ENCODE results near the gene EIF3C. TPM values are rescaled to one million over a fixed set of nuclear protein-coding genes. Genes with fewer than 3 reads are reported as not detected.
A peak's percentile ranks its signal among the peaks of the same experiment; 100 is the strongest.
"Not testable (repeated sequence)": the region's sequence is repeated elsewhere in the genome, so short reads cannot be mapped to it uniquely, and the experiment has no call there.

EIF3C gene
- total RNA-seq, 3 donors from 2014 or later (not counting 1 experiment from before 2014, with no cell fraction given): 231 to 288 (median 244) TPM

GRCh38 chr16:28732455-28733124 is 21.3 kb downstream of the EIF3C start:
- ATAC-seq, H3K36me3 Mint-ChIP-seq: not testable (repeated sequence)
- WGBS (ENCODE audit: insufficient coverage): no CpG with 5 or more reads among the region's 9 CpGs

GRCh38 chr16:28739787-28740186 is 28.5 kb downstream of the EIF3C start:
- H3K9me3 Mint-ChIP-seq; H3K4me1 Mint-ChIP-seq; H3K27me3 Mint-ChIP-seq (ENCODE audit: low read depth in 2 of 2); H3K36me3 Mint-ChIP-seq; H3K27ac ChIP-seq (ENCODE audit: low read length); H3K9me3 ChIP-seq (ENCODE audit: control insufficient read depth, insufficient read depth, low read length); H3K27ac Mint-ChIP-seq; H3K4me1 ChIP-seq (ENCODE audit: control insufficient read depth, insufficient read depth, low read length); H3K4me3 Mint-ChIP-seq; H3K27me3 ChIP-seq (ENCODE audit: control insufficient read depth, insufficient read depth, low read length); DNase-seq; intact Hi-C loops (cut with micrococcal nuclease); H3K36me3 ChIP-seq (ENCODE audit: control insufficient read depth, insufficient read depth, low read length); H3K4me3 ChIP-seq (ENCODE audit: low read length): not testable (repeated sequence)
- ATAC-seq: peak in 2 of 3 donors; percentile 31 to 57
- WGBS (ENCODE audit: insufficient coverage): no CpG with 5 or more reads among the region's 9 CpGs

More at GRCh38 chr16:28732455-28733124, 21.3 kb downstream of the EIF3C start:
- H3K4me1 Mint-ChIP-seq; H3K36me3 ChIP-seq (ENCODE audit: control insufficient read depth, insufficient read depth, low read length); H3K4me3 ChIP-seq (ENCODE audit: low read length); H3K4me1 ChIP-seq (ENCODE audit: control insufficient read depth, insufficient read depth, low read length); intact Hi-C loops (cut with micrococcal nuclease); H3K9me3 ChIP-seq (ENCODE audit: control insufficient read depth, insufficient read depth, low read length); H3K27me3 ChIP-seq (ENCODE audit: control insufficient read depth, insufficient read depth, low read length); H3K9me3 Mint-ChIP-seq; H3K4me3 Mint-ChIP-seq; H3K27ac Mint-ChIP-seq; H3K27me3 Mint-ChIP-seq (ENCODE audit: low read depth in 2 of 2); DNase-seq; H3K27ac ChIP-seq (ENCODE audit: low read length): not testable (repeated sequence)

GRCh38 chr16:28740631-28741030 is 29.4 kb downstream of the EIF3C start:
- intact Hi-C loops (cut with micrococcal nuclease); H3K27me3 Mint-ChIP-seq (ENCODE audit: low read depth in 2 of 2); H3K27me3 ChIP-seq (ENCODE audit: control insufficient read depth, insufficient read depth, low read length); DNase-seq; H3K27ac Mint-ChIP-seq; H3K4me1 ChIP-seq (ENCODE audit: control insufficient read depth, insufficient read depth, low read length); H3K4me3 ChIP-seq (ENCODE audit: low read length); H3K9me3 ChIP-seq (ENCODE audit: control insufficient read depth, insufficient read depth, low read length); H3K36me3 ChIP-seq (ENCODE audit: control insufficient read depth, insufficient read depth, low read length); H3K4me1 Mint-ChIP-seq; H3K27ac ChIP-seq (ENCODE audit: low read length); H3K9me3 Mint-ChIP-seq; H3K4me3 Mint-ChIP-seq; H3K36me3 Mint-ChIP-seq: not testable (repeated sequence)
- peak in 1 of 3 donors; percentile 35 for ATAC-seq
- 20% methylated on average over 1 of the region's 27 CpGs for WGBS (ENCODE audit: insufficient coverage)

- ATAC-seq; H3K27me3 Mint-ChIP-seq (ENCODE audit: low read depth in 2 of 2); H3K4me3 ChIP-seq (ENCODE audit: low read length); H3K27me3 ChIP-seq (ENCODE audit: control insufficient read depth, insufficient read depth, low read length); H3K27ac ChIP-seq (ENCODE audit: low read length); H3K36me3 Mint-ChIP-seq; intact Hi-C loops (cut with micrococcal nuclease); H3K9me3 Mint-ChIP-seq; H3K9me3 ChIP-seq (ENCODE audit: control insufficient read depth, insufficient read depth, low read length); H3K4me1 ChIP-seq (ENCODE audit: control insufficient read depth, insufficient read depth, low read length); H3K36me3 ChIP-seq (ENCODE audit: control insufficient read depth, insufficient read depth, low read length); H3K27ac Mint-ChIP-seq; H3K4me1 Mint-ChIP-seq; H3K4me3 Mint-ChIP-seq: not testable (repeated sequence)
- WGBS (ENCODE audit: insufficient coverage): no CpG with 5 or more reads among the region's 9 CpGs
- peak in 1 of 2 donors; percentile 0 for DNase-seq
These were observed 30.0 kb downstream of the EIF3C start for GRCh38 chr16:28741295-28741694.

- ATAC-seq; H3K27ac Mint-ChIP-seq; H3K4me1 Mint-ChIP-seq; H3K4me3 ChIP-seq (ENCODE audit: low read length); H3K27me3 Mint-ChIP-seq (ENCODE audit: low read depth in 2 of 2); H3K9me3 ChIP-seq (ENCODE audit: control insufficient read depth, insufficient read depth, low read length); H3K4me3 Mint-ChIP-seq; H3K36me3 Mint-ChIP-seq; H3K36me3 ChIP-seq (ENCODE audit: control insufficient read depth, insufficient read depth, low read length); H3K4me1 ChIP-seq (ENCODE audit: control insufficient read depth, insufficient read depth, low read length); H3K9me3 Mint-ChIP-seq; H3K27me3 ChIP-seq (ENCODE audit: control insufficient read depth, insufficient read depth, low read length); H3K27ac ChIP-seq (ENCODE audit: low read length); DNase-seq; intact Hi-C loops (cut with micrococcal nuclease): not testable (repeated sequence)
- 66% methylated on average over 15 of the region's 62 CpGs for WGBS (ENCODE audit: insufficient coverage)
These were observed 35.5 kb downstream of the EIF3C start for GRCh38 chr16:28746618-28747350.

- peak in 1 of 2 donors; percentile 42 for DNase-seq
- peak overlapping the region in 1 of 2 donors; percentile 80 for H3K27ac Mint-ChIP-seq
- H3K9me3 Mint-ChIP-seq: not testable (repeated sequence)
These were observed 38.8 kb downstream of the EIF3C start for GRCh38 chr16:28749997-28750465.

GRCh38 chr16:28750469-28751067 is 39.3 kb downstream of the EIF3C start:
- peak overlapping the region in 1 of 2 donors; percentile 80 for H3K27ac Mint-ChIP-seq
- WGBS (ENCODE audit: insufficient coverage): no CpG with 5 or more reads among the region's 48 CpGs
- peak in 1 of 3 donors; percentile 46 for ATAC-seq

More at GRCh38 chr16:28749997-28750465, 38.8 kb downstream of the EIF3C start:
- H3K27me3 Mint-ChIP-seq (ENCODE audit: low read depth in 2 of 2); H3K36me3 Mint-ChIP-seq; H3K4me3 ChIP-seq (ENCODE audit: low read length); H3K27me3 ChIP-seq (ENCODE audit: control insufficient read depth, insufficient read depth, low read length); intact Hi-C loops (cut with micrococcal nuclease); H3K4me1 Mint-ChIP-seq; H3K9me3 ChIP-seq (ENCODE audit: control insufficient read depth, insufficient read depth, low read length); H3K27ac ChIP-seq (ENCODE audit: low read length); H3K4me1 ChIP-seq (ENCODE audit: control insufficient read depth, insufficient read depth, low read length); H3K36me3 ChIP-seq (ENCODE audit: control insufficient read depth, insufficient read depth, low read length): not testable (repeated sequence)
- WGBS (ENCODE audit: insufficient coverage): 22% methylated on average over 12 of the region's 33 CpGs
- peak overlapping the region; percentile 76 for H3K4me3 Mint-ChIP-seq
- ATAC-seq: peak; percentile 98 to 100 (median 99)

More at GRCh38 chr16:28750469-28751067, 39.3 kb downstream of the EIF3C start:
- intact Hi-C loops (cut with micrococcal nuclease); H3K27me3 Mint-ChIP-seq (ENCODE audit: low read depth in 2 of 2); H3K36me3 ChIP-seq (ENCODE audit: control insufficient read depth, insufficient read depth, low read length); H3K9me3 ChIP-seq (ENCODE audit: control insufficient read depth, insufficient read depth, low read length); H3K4me1 Mint-ChIP-seq; H3K27ac ChIP-seq (ENCODE audit: low read length); H3K27me3 ChIP-seq (ENCODE audit: control insufficient read depth, insufficient read depth, low read length); H3K4me1 ChIP-seq (ENCODE audit: control insufficient read depth, insufficient read depth, low read length); H3K4me3 ChIP-seq (ENCODE audit: low read length); DNase-seq; H3K36me3 Mint-ChIP-seq; H3K9me3 Mint-ChIP-seq; H3K4me3 Mint-ChIP-seq: not testable (repeated sequence)
